ENCODE data around the gene ACTN4. TPM values are rescaled to one million over a fixed set of nuclear protein-coding genes. Genes with fewer than 3 reads are reported as not detected.

Gene ACTN4
- total RNA-seq, 1 donor: 280 TPM

GRCh38 chr19:38679839-38680238 lies 32.4 kb downstream of the ACTN4 start:
- no peak for DNase-seq (ENCODE audit: low read depth)
- H3K4me3 ChIP-seq (ENCODE audit: low read depth, low read length): no peak overlapping the region
- no peak for TF ChIP-seq CTCF (IDR thresholded peaks at IDR 0.05; ENCODE audit: insufficient read depth, low read length)

DNA sequence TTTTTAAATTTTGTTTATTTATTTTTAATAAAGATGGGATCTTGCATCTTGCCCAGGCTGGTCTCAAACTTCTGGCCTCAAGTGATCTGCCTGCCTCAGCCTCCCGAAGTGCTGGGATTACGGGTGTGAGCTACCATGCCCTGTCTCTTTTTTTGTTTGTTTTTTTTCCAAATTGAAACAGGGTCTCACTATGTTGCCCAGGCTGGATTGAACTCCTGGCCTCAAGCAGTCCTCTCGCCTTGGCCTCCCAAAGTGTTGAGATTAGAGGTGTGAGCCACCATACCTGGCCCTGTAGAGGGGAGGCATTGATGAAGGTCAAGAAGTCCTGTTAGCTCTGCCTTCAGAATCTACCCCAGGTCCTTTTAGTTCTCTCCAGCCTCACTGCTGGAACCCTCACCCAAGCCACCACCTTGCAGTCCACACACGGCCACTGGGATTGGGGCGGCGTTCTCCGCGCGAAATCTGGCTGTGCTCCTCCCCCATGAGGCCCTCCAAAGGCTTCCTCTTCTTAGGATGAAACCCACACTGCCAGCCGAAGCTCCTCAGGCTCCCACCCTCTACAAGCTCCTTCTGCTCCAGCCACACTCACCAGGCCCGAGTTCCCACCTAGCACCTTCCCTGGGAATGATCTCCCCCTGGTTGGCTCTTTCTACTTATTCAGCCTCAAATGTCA lies 34.9 kb downstream of the ACTN4 start:
- H3K4me3 ChIP-seq (ENCODE audit: low read depth, low read length): no peak overlapping the region
- no peak for TF ChIP-seq CTCF (IDR thresholded peaks at IDR 0.05; ENCODE audit: insufficient read depth, low read length)
- no peak for DNase-seq (ENCODE audit: low read depth)

- no peak overlapping the region for H3K4me3 ChIP-seq (ENCODE audit: low read depth, low read length)
- no peak for DNase-seq (ENCODE audit: low read depth)
- TF ChIP-seq CTCF (IDR thresholded peaks at IDR 0.05; ENCODE audit: insufficient read depth, low read length): no peak
Observed at GRCh38 chr19:38682872-38683392, 35.5 kb downstream of the ACTN4 start.

- DNase-seq (ENCODE audit: low read depth): peak; percentile 88
- TF ChIP-seq CTCF (IDR thresholded peaks at IDR 0.05; ENCODE audit: insufficient read depth, low read length): no peak
- H3K4me3 ChIP-seq (ENCODE audit: low read depth, low read length): no peak overlapping the region
Observed at GRCh38 chr19:38683393-38684077, 36.1 kb downstream of the ACTN4 start.

GRCh38 chr19:38684078-38684861 lies 36.8 kb downstream of the ACTN4 start:
- peak; percentile 95 for DNase-seq (ENCODE audit: low read depth)
- H3K4me3 ChIP-seq (ENCODE audit: low read depth, low read length): no peak overlapping the region
- TF ChIP-seq CTCF (IDR thresholded peaks at IDR 0.05; ENCODE audit: insufficient read depth, low read length): no peak

GRCh38 chr19:38684862-38685665 lies 37.6 kb downstream of the ACTN4 start:
- TF ChIP-seq CTCF (IDR thresholded peaks at IDR 0.05; ENCODE audit: insufficient read depth, low read length): no peak
- DNase-seq (ENCODE audit: low read depth): no peak
- no peak overlapping the region for H3K4me3 ChIP-seq (ENCODE audit: low read depth, low read length)

Measured in fibroblast of the aortic adventitia (primary cell).